ENCODE data around the gene DPP6. TPM values are rescaled to one million over a fixed set of nuclear protein-coding genes. Genes with fewer than 3 reads are reported as not detected.

DPP6 gene
- total RNA-seq, 2 donors from 2014 or later, result 0.99 to 1.8 TPM

- WGBS, 2 donors, result 58 to 62% methylated on average over 8 of the region's 8 CpGs
Observed at GRCh38 chr7:154256150-154256549, 204.0 kb downstream of the DPP6 start.

GRCh38 chr7:154259396-154259795 is 207.2 kb downstream of the DPP6 start:
- H3K27ac ChIP-seq, result no peak overlapping the region
- no peaks in the 10 kb centered on the region for H3K9me3 ChIP-seq
- H3K27me3 ChIP-seq, result peaks cover 0 to 7% of the 10 kb centered on the region in 2 donors
- TF ChIP-seq CTCF (IDR thresholded peaks at IDR 0.05) (no peak), POLR2A (IDR thresholded peaks at IDR 0.05) (no peak)
- H3K36me3 ChIP-seq (replicated peaks in 1 of 2; ENCODE audit: insufficient read depth in 1 of 2, low read depth in 2 of 2), result no peaks in the 10 kb centered on the region
- H3K4me1 ChIP-seq, result no peaks in the 10 kb centered on the region
- no peak for DNase-seq
- intact Hi-C loops (cut with DNase I), result no loop called here
- H3K4me3 ChIP-seq, result no peak overlapping the region
- WGBS, 2 donors, result 32 to 34% methylated on average over 3 of the region's 3 CpGs
- ATAC-seq, result no peak

More at GRCh38 chr7:154256150-154256549, 204.0 kb downstream of the DPP6 start:
- Histone ChIP-seq H3K4me3 (no peak overlapping the region), H3K36me3 (replicated peaks in 1 of 2; ENCODE audit: insufficient read depth in 1 of 2, low read depth in 2 of 2) (no peaks in the 10 kb centered on the region), H3K9me3 (no peaks in the 10 kb centered on the region), H3K27ac (no peak overlapping the region), H3K4me1 (no peaks in the 10 kb centered on the region), H3K27me3 (peaks cover 0 to 7% of the 10 kb centered on the region in 2 donors)
- intact Hi-C loops (cut with DNase I), result no loop called here
- ATAC-seq, result no peak
- TF ChIP-seq CTCF (IDR thresholded peaks at IDR 0.05), result no peak
- no peak for TF ChIP-seq POLR2A (IDR thresholded peaks at IDR 0.05)
- DNase-seq, result no peak

GRCh38 chr7:154287356-154287755 is 235.2 kb downstream of the DPP6 start:
- Histone ChIP-seq H3K9me3 (no peaks in the 10 kb centered on the region), H3K36me3 (replicated peaks in 1 of 2; ENCODE audit: insufficient read depth in 1 of 2, low read depth in 2 of 2) (no peaks in the 10 kb centered on the region), H3K4me1 (no peaks in the 10 kb centered on the region), H3K4me3 (no peak overlapping the region), H3K27ac (no peak overlapping the region), H3K27me3 (no peaks in the 10 kb centered on the region)
- ATAC-seq (no peak), DNase-seq (no peak)
- intact Hi-C loops (cut with DNase I), result no loop called here
- 28 to 29% methylated on average over 8 of the region's 8 CpGs for WGBS, 2 donors
- TF ChIP-seq POLR2A (IDR thresholded peaks at IDR 0.05) (no peak), CTCF (IDR thresholded peaks at IDR 0.05) (no peak)

GRCh38 chr7:154289119-154289518 is 236.9 kb downstream of the DPP6 start:
- Histone ChIP-seq H3K4me1 (no peaks in the 10 kb centered on the region), H3K36me3 (replicated peaks in 1 of 2; ENCODE audit: insufficient read depth in 1 of 2, low read depth in 2 of 2) (no peaks in the 10 kb centered on the region), H3K9me3 (no peaks in the 10 kb centered on the region), H3K27ac (no peak overlapping the region), H3K27me3 (no peaks in the 10 kb centered on the region), H3K4me3 (no peak overlapping the region)
- intact Hi-C loops (cut with DNase I), result no loop called here
- whole genome bisulfite sequencing, 2 donors, result 76 to 78% methylated on average over 5 of the region's 5 CpGs
- no peak for ATAC-seq
- no peak for DNase-seq
- TF ChIP-seq POLR2A (IDR thresholded peaks at IDR 0.05) (no peak), CTCF (IDR thresholded peaks at IDR 0.05) (no peak)

- no peak for DNase-seq
- Histone ChIP-seq H3K27me3 (no peaks in the 10 kb centered on the region), H3K4me3 (no peak overlapping the region), H3K4me1 (no peaks in the 10 kb centered on the region), H3K9me3 (no peaks in the 10 kb centered on the region), H3K27ac (no peak overlapping the region), H3K36me3 (replicated peaks in 1 of 2; ENCODE audit: insufficient read depth in 1 of 2, low read depth in 2 of 2) (no peaks in the 10 kb centered on the region)
- no peak for ATAC-seq
- TF ChIP-seq CTCF (IDR thresholded peaks at IDR 0.05) (no peak), POLR2A (IDR thresholded peaks at IDR 0.05) (no peak)
- intact Hi-C loops (cut with DNase I), result no loop called here
- 36 to 39% methylated on average over 4 of the region's 4 CpGs for WGBS, 2 donors
Observed at GRCh38 chr7:154296443-154296842, 244.2 kb downstream of the DPP6 start.
